Thyroid gland (tissue), 4 donors: Measurements from ENCODE around the gene MIDN.

Experiments used
- POLR2A ChIP-seq, 2 donors: fragments of 450-650 bp; IDR thresholded peaks; one replicate each; pipeline ENCODE4 v1.6.1; 2017; ENCODE audit warnings: antibody characterized with exemption in 2 of 2, mild to moderate bottlenecking in 2 of 2, moderate library complexity in 1 of 2
- TF ChIP-seq, protein P1 (sequence below), 6 experiments: fragments of 200-600 bp in 3 of 6; fragments of 450-650 bp in 3 of 6; sonication (generic) in 3 of 6; IDR thresholded peaks; one replicate each; pipeline ENCODE4 v1.5.1; 2016 to 2019; ENCODE audit warnings: antibody characterized with exemption in 6 of 6, mild to moderate bottlenecking in 2 of 6, inconsistent platforms in 1 of 6, moderate library complexity in 1 of 6

DNA sequence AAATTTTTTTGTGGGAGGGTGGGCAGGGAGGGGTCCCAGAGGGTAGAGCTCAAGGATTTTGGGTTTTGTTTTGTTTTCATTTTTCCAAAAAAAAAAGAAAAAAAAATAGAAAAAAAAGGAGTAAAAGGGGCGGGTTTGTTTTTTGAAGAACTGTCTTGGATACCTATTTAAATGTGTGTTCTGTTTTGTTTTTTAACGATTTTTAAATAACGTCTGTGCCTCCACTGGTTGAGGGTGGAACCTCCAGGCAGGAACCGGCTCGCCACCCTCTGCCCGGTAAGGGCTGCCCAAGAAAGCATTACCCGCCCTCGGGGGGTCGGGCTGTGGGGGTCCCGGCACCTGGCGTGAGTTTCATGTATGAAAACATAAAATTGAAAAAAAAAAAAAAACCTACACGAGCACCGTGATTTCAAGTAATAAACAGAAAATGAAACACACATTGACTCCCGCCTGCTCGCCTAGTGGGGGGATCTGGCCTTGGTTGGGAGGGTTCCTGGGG, 10.4 kb downstream of the MIDN start:
- TF ChIP-seq, protein P1, sequence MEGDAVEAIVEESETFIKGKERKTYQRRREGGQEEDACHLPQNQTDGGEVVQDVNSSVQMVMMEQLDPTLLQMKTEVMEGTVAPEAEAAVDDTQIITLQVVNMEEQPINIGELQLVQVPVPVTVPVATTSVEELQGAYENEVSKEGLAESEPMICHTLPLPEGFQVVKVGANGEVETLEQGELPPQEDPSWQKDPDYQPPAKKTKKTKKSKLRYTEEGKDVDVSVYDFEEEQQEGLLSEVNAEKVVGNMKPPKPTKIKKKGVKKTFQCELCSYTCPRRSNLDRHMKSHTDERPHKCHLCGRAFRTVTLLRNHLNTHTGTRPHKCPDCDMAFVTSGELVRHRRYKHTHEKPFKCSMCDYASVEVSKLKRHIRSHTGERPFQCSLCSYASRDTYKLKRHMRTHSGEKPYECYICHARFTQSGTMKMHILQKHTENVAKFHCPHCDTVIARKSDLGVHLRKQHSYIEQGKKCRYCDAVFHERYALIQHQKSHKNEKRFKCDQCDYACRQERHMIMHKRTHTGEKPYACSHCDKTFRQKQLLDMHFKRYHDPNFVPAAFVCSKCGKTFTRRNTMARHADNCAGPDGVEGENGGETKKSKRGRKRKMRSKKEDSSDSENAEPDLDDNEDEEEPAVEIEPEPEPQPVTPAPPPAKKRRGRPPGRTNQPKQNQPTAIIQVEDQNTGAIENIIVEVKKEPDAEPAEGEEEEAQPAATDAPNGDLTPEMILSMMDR (IDR thresholded peaks at IDR 0.05), result no peak
- no peak for TF ChIP-seq POLR2A (IDR thresholded peaks at IDR 0.05)
